ENCODE results near the gene TAGLN2.

TAGLN2 gene

GRCh38 chr1:159961636-159962035 lies 36.3 kb upstream of the TAGLN2 start:
- H3K4me3 ChIP-seq (ENCODE audit: low read depth, low read length) = no peak overlapping the region
- no peaks in the 10 kb centered on the region for H3K36me3 ChIP-seq (ENCODE audit: control insufficient read depth, insufficient read depth, low read length)
- no peak overlapping the region for H3K9ac ChIP-seq
- no peaks in the 10 kb centered on the region for H3K79me2 ChIP-seq
- H3K4me2 ChIP-seq (ENCODE audit: low read length) = no peak overlapping the region
- no peak overlapping the region for H3K27ac ChIP-seq
- H3K4me1 ChIP-seq = peaks cover 5% of the 10 kb centered on the region
- H2AFZ ChIP-seq = no peak overlapping the region
- TF ChIP-seq, protein P1, sequence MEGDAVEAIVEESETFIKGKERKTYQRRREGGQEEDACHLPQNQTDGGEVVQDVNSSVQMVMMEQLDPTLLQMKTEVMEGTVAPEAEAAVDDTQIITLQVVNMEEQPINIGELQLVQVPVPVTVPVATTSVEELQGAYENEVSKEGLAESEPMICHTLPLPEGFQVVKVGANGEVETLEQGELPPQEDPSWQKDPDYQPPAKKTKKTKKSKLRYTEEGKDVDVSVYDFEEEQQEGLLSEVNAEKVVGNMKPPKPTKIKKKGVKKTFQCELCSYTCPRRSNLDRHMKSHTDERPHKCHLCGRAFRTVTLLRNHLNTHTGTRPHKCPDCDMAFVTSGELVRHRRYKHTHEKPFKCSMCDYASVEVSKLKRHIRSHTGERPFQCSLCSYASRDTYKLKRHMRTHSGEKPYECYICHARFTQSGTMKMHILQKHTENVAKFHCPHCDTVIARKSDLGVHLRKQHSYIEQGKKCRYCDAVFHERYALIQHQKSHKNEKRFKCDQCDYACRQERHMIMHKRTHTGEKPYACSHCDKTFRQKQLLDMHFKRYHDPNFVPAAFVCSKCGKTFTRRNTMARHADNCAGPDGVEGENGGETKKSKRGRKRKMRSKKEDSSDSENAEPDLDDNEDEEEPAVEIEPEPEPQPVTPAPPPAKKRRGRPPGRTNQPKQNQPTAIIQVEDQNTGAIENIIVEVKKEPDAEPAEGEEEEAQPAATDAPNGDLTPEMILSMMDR (IDR thresholded peaks at IDR 0.05) = no peak
- H3K27me3 ChIP-seq (ENCODE audit: control insufficient read depth, insufficient read depth, low read length) = no peaks in the 10 kb centered on the region
- H3K9me3 ChIP-seq (ENCODE audit: control insufficient read depth, low read length) = no peaks in the 10 kb centered on the region

DNA sequence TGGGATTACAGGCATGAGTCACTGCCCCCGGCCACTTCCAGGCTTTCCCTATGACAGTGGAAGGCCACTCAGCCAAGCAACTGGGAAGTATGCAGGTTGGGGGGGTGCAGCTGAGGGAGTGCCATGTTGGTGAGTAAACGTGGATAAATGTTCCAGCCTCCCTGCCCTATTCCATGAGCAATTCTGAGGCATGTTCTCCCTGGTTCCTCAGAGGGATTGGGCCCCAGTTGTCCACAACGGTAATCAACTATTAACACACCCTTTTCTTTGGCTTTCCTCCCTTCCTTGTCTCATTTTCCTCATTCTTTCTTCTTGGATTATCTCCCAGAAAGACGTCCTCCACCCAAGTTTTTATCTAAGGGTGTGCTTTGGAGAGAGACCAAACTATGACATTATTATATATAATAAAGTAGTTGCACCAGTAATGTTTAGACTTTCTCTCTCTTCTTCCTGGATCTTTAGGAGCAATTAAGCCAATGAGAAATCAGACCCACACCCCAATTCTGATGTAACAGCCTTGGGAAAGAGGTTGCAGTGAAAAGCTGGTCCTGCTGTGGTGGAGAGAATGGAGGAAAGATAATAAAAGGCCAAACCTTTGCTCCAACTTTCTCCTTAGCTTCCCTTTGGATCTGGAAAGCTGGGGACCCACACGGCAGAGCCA lies 35.5 kb upstream of the TAGLN2 start:
- H3K36me3 ChIP-seq (ENCODE audit: control insufficient read depth, insufficient read depth, low read length) = no peaks in the 10 kb centered on the region
- H3K4me2 ChIP-seq (ENCODE audit: low read length) = no peak overlapping the region
- no peak overlapping the region for H2AFZ ChIP-seq
- no peak overlapping the region for H3K27ac ChIP-seq
- no peak overlapping the region for H3K9ac ChIP-seq
- peaks cover 5% of the 10 kb centered on the region for H3K4me1 ChIP-seq
- H3K27me3 ChIP-seq (ENCODE audit: control insufficient read depth, insufficient read depth, low read length) = no peaks in the 10 kb centered on the region
- H3K4me3 ChIP-seq (ENCODE audit: low read depth, low read length) = no peak overlapping the region
- no peaks in the 10 kb centered on the region for H3K9me3 ChIP-seq (ENCODE audit: control insufficient read depth, low read length)
- H3K79me2 ChIP-seq = no peaks in the 10 kb centered on the region
- TF ChIP-seq, protein P1 (IDR thresholded peaks at IDR 0.05) = no peak

- Histone ChIP-seq H3K79me2 (no peaks in the 10 kb centered on the region), H3K4me1 (peaks cover 5% of the 10 kb centered on the region), H3K27ac (no peak overlapping the region), H2AFZ (no peak overlapping the region), H3K9me3 (ENCODE audit: control insufficient read depth, low read length) (no peaks in the 10 kb centered on the region), H3K27me3 (ENCODE audit: control insufficient read depth, insufficient read depth, low read length) (no peaks in the 10 kb centered on the region), H3K4me3 (ENCODE audit: low read depth, low read length) (no peak overlapping the region), H3K36me3 (ENCODE audit: control insufficient read depth, insufficient read depth, low read length) (no peaks in the 10 kb centered on the region), H3K4me2 (ENCODE audit: low read length) (no peak overlapping the region), H3K9ac (no peak overlapping the region)
- TF ChIP-seq, protein P1 (IDR thresholded peaks at IDR 0.05) = no peak
Observed at GRCh38 chr1:159959451-159959850, 34.1 kb upstream of the TAGLN2 start.

GRCh38 chr1:159958719-159959380 lies 33.5 kb upstream of the TAGLN2 start:
- TF ChIP-seq, protein P1 (IDR thresholded peaks at IDR 0.05) = no peak
- Histone ChIP-seq H3K79me2 (no peaks in the 10 kb centered on the region), H3K9ac (no peak overlapping the region), H3K9me3 (ENCODE audit: control insufficient read depth, low read length) (no peaks in the 10 kb centered on the region), H3K4me1 (peaks cover 5% of the 10 kb centered on the region), H3K4me3 (ENCODE audit: low read depth, low read length) (no peak overlapping the region), H3K36me3 (ENCODE audit: control insufficient read depth, insufficient read depth, low read length) (no peaks in the 10 kb centered on the region), H2AFZ (no peak overlapping the region), H3K27ac (no peak overlapping the region), H3K27me3 (ENCODE audit: control insufficient read depth, insufficient read depth, low read length) (no peaks in the 10 kb centered on the region), H3K4me2 (ENCODE audit: low read length) (no peak overlapping the region)

All from parathyroid adenoma (tissue), 2 donors.